Breast epithelium (tissue), 3 donors: Measurements from ENCODE around the gene SELPLG.

ENCODE experiments used
- POLR2AphosphoS5 ChIP-seq, 3 donors: sonication (generic); formaldehyde crosslinking; IDR thresholded peaks; one replicate each; pipeline ENCODE4 v1.6.1; 2017; ENCODE audit warnings: antibody characterized with exemption in 3 of 3
- TF ChIP-seq, protein P1 (sequence below), 3 donors: fragments of 450-650 bp; IDR thresholded peaks; one replicate each; pipeline ENCODE4 v1.5.1; 2016 to 2017; ENCODE audit warnings: antibody characterized with exemption in 3 of 3, mild to moderate bottlenecking in 3 of 3, moderate library complexity in 3 of 3

- TF ChIP-seq, protein P1, sequence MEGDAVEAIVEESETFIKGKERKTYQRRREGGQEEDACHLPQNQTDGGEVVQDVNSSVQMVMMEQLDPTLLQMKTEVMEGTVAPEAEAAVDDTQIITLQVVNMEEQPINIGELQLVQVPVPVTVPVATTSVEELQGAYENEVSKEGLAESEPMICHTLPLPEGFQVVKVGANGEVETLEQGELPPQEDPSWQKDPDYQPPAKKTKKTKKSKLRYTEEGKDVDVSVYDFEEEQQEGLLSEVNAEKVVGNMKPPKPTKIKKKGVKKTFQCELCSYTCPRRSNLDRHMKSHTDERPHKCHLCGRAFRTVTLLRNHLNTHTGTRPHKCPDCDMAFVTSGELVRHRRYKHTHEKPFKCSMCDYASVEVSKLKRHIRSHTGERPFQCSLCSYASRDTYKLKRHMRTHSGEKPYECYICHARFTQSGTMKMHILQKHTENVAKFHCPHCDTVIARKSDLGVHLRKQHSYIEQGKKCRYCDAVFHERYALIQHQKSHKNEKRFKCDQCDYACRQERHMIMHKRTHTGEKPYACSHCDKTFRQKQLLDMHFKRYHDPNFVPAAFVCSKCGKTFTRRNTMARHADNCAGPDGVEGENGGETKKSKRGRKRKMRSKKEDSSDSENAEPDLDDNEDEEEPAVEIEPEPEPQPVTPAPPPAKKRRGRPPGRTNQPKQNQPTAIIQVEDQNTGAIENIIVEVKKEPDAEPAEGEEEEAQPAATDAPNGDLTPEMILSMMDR (IDR thresholded peaks at IDR 0.05) = no peak
- no peak for TF ChIP-seq POLR2AphosphoS5 (IDR thresholded peaks at IDR 0.05)
These were observed 36.5 kb upstream of the SELPLG start for GRCh38 chr12:108670066-108670631.
